Osteoblast (primary cell): ENCODE measurements around the gene GTF3C5. TPM values are rescaled to one million over a fixed set of nuclear protein-coding genes. Genes with fewer than 3 reads are reported as not detected.
"Not testable (repeated sequence)": the region's sequence is repeated elsewhere in the genome, so short reads cannot be mapped to it uniquely, and the experiment has no call there.

ENCODE experiments used
- DNase-seq: peaks from one replicate; pipeline ENCODE4 v3.0.0; 2011; ENCODE audit warnings: low spot score, mixed read lengths; ENCODE audit not compliant: insufficient read length; ENCODE audit errors: missing footprints
- H2AFZ ChIP-seq: 2 replicates; pipeline ENCODE4 v1.6.0; 2011; ENCODE audit warnings: mild to moderate bottlenecking, low read length
- H3K27ac ChIP-seq: 2 replicates; pipeline ENCODE4 v1.5.1; 2011; ENCODE audit warnings: mild to moderate bottlenecking, low read depth, low read length, moderate library complexity
- H3K27me3 ChIP-seq: 2 replicates; pipeline ENCODE4 v1.6.0; 2012; ENCODE audit warnings: mild to moderate bottlenecking, control low read depth, inconsistent platforms, low read length, moderate library complexity; ENCODE audit not compliant: insufficient read depth
- H3K36me3 ChIP-seq: 2 replicates; pipeline ENCODE4 v1.5.1; 2011; ENCODE audit warnings: mild to moderate bottlenecking, low read length, control low read depth, moderate library complexity; ENCODE audit not compliant: insufficient read depth
- H3K4me1 ChIP-seq: 2 replicates; pipeline ENCODE4 v1.5.1; 2011; ENCODE audit warnings: mild to moderate bottlenecking, low read length, control low read depth, moderate library complexity; ENCODE audit not compliant: insufficient read depth
- H3K4me2 ChIP-seq: 2 replicates; pipeline ENCODE4 v1.6.0; 2011; ENCODE audit warnings: mild to moderate bottlenecking, low read length; ENCODE audit not compliant: insufficient read depth
- H3K4me3 ChIP-seq: fragments of 200-600 bp; sonication (generic); 3 replicates; pipeline ENCODE4 v1.5.1; 2012; ENCODE audit warnings: mild to moderate bottlenecking, low read length, inconsistent platforms; ENCODE audit not compliant: insufficient read depth
- H3K79me2 ChIP-seq: 2 replicates; pipeline ENCODE4 v1.6.0; 2012; ENCODE audit warnings: mild to moderate bottlenecking, low read length, control low read depth, inconsistent platforms; ENCODE audit not compliant: insufficient read depth
- H3K9me3 ChIP-seq: 2 replicates; pipeline ENCODE4 v1.5.1; 2011; ENCODE audit warnings: low read depth, low read length, control low read depth
- H4K20me1 ChIP-seq: 2 replicates; pipeline ENCODE4 v1.6.0; 2012; ENCODE audit warnings: mild to moderate bottlenecking, low read length, control low read depth; ENCODE audit not compliant: insufficient read depth
- total RNA-seq: library from RNA; depleted of rRNA; stranded (reverse); fragments of >200 nt; gene quantifications from 2 replicates; pipeline ENCODE4 v1.2.3, GENCODE V29; 2012
- TF ChIP-seq, protein P1 (sequence below): IDR thresholded peaks from 2 replicates; pipeline ENCODE4 v1.5.1; 2011; ENCODE audit warnings: mild to moderate bottlenecking, low read depth, low read length, moderate library complexity; ENCODE audit errors: extremely low read depth

GTF3C5 gene
- total RNA-seq, 1 donor = 31.8 TPM

DNA sequence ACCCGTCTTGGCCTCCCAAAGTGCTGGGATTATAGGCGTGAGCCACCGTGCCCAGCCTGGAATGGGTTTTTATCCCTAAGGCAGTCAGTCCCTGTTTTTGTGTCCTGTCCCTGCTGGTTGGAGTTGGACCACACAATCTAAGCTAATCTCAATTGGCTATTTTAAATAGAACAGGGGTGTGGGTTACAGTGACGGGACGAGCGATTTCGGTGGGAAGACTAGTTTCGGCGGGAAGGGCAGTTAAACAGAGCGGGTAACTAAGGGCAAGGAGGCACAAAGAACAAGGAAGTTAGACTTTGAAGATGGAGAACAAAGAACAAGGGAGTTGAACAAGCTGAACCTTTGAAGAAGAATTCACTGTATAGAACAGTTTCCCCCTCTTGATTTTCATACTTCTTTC lies 1.4 kb downstream of the GTF3C5 start:
- H3K36me3 ChIP-seq = peaks cover 3% of the 10 kb centered on the region
- H3K4me3 ChIP-seq = no peak overlapping the region
- TF ChIP-seq, protein P1, sequence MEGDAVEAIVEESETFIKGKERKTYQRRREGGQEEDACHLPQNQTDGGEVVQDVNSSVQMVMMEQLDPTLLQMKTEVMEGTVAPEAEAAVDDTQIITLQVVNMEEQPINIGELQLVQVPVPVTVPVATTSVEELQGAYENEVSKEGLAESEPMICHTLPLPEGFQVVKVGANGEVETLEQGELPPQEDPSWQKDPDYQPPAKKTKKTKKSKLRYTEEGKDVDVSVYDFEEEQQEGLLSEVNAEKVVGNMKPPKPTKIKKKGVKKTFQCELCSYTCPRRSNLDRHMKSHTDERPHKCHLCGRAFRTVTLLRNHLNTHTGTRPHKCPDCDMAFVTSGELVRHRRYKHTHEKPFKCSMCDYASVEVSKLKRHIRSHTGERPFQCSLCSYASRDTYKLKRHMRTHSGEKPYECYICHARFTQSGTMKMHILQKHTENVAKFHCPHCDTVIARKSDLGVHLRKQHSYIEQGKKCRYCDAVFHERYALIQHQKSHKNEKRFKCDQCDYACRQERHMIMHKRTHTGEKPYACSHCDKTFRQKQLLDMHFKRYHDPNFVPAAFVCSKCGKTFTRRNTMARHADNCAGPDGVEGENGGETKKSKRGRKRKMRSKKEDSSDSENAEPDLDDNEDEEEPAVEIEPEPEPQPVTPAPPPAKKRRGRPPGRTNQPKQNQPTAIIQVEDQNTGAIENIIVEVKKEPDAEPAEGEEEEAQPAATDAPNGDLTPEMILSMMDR = no peak
- peaks cover 20% of the 10 kb centered on the region for H3K4me1 ChIP-seq
- no peak overlapping the region for H2AFZ ChIP-seq
- H4K20me1 ChIP-seq = peaks cover 34% of the 10 kb centered on the region
- peaks cover 72% of the 10 kb centered on the region for H3K79me2 ChIP-seq
- peak overlapping the region; percentile 97 for H3K4me2 ChIP-seq
- no peaks in the 10 kb centered on the region for H3K27me3 ChIP-seq
- no peak for DNase-seq
- H3K9me3 ChIP-seq = no peaks in the 10 kb centered on the region
- H3K27ac ChIP-seq = no peak overlapping the region

DNA sequence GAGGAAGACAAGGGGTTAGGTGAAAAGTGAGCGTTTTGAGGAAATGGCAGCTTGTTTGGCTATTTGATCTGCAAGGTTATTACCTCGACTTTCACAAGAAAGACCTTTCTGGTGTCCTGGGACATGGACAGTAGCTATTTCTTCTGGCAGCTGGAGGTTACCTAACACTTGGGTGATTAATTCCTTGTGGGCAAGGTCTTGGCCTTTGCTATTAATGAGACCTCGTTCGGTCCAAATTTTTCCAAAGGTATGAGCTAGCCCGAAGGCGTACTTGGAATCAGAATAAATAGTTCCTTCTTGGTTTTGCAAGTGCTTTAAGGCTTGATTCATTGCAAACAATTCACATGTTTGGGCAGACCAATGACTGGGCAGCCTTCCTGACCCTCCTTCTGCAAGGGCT lies 4.9 kb downstream of the GTF3C5 start:
- Histone ChIP-seq H3K4me3 (no peak overlapping the region), H3K36me3 (peaks cover 3% of the 10 kb centered on the region), H4K20me1 (peaks cover 48% of the 10 kb centered on the region), H3K27ac (no peak overlapping the region), H3K79me2 (peaks cover 90% of the 10 kb centered on the region), H3K27me3 (no peaks in the 10 kb centered on the region), H2AFZ (no peak overlapping the region), H3K4me2 (no peak overlapping the region), H3K4me1 (peaks cover 14% of the 10 kb centered on the region), H3K9me3 (no peaks in the 10 kb centered on the region)
- TF ChIP-seq, protein P1 = no peak
- DNase-seq = no peak

DNA sequence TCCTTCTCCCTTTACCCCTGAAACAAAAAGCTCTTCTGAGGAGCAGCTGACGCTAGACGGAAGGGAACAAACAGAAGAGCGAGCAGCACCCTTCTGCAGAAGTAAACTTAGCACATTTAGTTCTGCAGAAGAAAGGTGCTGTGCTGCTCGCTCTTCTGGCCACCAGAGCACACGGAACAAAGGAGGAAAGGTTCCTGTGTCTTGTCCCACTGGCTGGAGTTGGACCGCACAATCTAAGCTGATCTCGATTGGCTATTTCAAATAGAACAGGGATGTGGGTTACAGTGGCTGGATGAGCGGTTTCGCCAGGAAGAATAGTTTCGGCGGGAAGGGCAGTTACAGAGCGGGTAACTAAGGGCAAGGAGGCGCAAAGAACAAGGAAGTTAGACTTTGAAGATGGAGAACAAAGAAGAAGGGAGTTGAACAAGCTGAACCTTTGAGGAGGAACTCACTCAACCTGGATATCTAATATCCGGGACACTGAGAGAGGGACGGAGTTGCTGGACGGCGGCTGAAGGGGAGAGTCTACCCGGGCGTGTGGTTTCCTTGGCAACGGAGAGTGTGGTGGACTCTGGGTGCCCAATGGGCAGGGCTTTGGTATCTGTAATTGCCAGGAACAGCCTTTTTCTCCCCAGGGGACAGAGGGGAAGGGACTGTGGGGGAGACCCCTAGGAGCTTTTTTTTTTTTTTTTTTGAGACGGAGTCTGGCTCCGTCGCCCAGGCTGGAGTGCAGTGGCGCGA lies 7.1 kb downstream of the GTF3C5 start:
- Histone ChIP-seq H3K4me3 (no peak overlapping the region), H3K9me3 (no peaks in the 10 kb centered on the region), H4K20me1 (peaks cover 59% of the 10 kb centered on the region), H3K27me3 (no peaks in the 10 kb centered on the region), H3K79me2 (peaks cover 70% of the 10 kb centered on the region), H3K36me3 (peaks cover 14% of the 10 kb centered on the region), H3K4me1 (no peaks in the 10 kb centered on the region), H2AFZ (no peak overlapping the region), H3K27ac (no peak overlapping the region), H3K4me2 (no peak overlapping the region)
- TF ChIP-seq, protein P1 = no peak
- DNase-seq = no peak

DNA sequence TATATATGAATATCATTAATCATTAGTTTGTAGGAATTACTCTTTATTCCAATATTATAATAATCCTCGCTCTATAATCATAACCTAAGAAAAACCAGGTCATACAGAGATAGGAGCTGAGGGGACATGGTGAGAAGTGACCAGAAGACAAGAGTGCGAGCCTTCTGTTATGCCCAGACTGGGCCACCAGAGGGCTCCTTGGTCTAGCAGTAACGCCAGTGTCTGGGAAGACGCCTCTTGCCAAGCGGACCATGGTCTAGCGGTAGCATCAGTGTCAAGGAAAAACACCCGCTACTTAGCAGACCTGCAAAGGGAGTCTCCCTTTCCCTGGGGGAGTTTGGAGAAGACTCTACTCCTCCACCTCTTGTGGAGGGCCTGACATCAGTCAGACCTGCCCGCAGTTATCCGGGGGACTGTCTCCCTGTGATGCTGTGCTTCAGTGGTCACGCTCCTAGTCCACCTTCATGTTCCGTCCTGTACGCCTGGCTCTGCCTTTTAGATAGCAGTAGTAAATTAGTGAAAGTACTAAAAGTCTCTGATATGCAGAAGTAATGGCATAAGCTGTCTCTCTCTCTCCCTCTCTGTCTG lies 10.2 kb downstream of the GTF3C5 start:
- not testable (repeated sequence) for H3K27ac ChIP-seq, H3K4me2 ChIP-seq, H3K4me1 ChIP-seq, H2AFZ ChIP-seq, H3K4me3 ChIP-seq, H3K27me3 ChIP-seq, H3K9me3 ChIP-seq
- peak; percentile 44 for DNase-seq
- H3K79me2 ChIP-seq = peaks cover 40% of the 10 kb centered on the region
- TF ChIP-seq, protein P1 = peak; percentile 55
- H3K36me3 ChIP-seq = peaks cover 41% of the 10 kb centered on the region
- peaks cover 40% of the 10 kb centered on the region for H4K20me1 ChIP-seq
